ENCODE measurements around the gene SORT1.

DNA sequence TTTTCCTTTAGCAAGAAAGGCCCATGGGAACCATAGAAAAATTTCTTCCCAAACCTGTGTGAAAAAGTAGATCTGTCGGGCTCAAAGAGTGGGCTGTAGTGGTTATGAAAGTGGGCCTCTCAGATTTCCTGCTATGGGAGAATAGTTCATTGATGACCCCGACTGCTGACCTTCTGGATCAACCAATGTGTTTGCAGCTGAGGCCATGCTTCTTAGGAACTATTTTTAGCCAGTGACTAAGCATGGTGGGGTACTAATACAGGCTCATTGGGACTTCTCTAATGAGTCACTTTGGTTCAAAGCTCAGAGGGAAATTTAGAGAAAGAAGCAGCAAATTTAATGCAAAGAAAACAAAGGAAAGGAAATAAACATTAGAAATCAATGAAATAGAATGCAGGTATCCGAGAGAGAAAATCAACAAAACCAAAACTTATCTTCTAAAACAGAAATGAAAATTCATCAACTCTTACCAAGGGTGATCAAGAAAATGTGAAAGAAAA is 41.1 kb upstream of the SORT1 start:
- TF ChIP-seq ESRRG (CRISPR knock-in tag; IDR thresholded peaks at IDR 0.05) (no peak), TOX (CRISPR knock-in tag; IDR thresholded peaks at IDR 0.05; ENCODE audit: borderline replicate concordance) (no peak), ARNTL (CRISPR knock-in tag; IDR thresholded peaks at IDR 0.05; ENCODE audit: borderline replicate concordance, low read depth) (no peak)
- TF ChIP-seq, protein P1, sequence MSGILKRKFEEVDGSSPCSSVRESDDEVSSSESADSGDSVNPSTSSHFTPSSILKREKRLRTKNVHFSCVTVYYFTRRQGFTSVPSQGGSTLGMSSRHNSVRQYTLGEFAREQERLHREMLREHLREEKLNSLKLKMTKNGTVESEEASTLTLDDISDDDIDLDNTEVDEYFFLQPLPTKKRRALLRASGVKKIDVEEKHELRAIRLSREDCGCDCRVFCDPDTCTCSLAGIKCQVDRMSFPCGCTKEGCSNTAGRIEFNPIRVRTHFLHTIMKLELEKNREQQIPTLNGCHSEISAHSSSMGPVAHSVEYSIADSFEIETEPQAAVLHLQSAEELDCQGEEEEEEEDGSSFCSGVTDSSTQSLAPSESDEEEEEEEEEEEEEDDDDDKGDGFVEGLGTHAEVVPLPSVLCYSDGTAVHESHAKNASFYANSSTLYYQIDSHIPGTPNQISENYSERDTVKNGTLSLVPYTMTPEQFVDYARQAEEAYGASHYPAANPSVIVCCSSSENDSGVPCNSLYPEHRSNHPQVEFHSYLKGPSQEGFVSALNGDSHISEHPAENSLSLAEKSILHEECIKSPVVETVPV (CRISPR knock-in tag; IDR thresholded peaks at IDR 0.05): no peak
- TF ChIP-seq, protein P2, sequence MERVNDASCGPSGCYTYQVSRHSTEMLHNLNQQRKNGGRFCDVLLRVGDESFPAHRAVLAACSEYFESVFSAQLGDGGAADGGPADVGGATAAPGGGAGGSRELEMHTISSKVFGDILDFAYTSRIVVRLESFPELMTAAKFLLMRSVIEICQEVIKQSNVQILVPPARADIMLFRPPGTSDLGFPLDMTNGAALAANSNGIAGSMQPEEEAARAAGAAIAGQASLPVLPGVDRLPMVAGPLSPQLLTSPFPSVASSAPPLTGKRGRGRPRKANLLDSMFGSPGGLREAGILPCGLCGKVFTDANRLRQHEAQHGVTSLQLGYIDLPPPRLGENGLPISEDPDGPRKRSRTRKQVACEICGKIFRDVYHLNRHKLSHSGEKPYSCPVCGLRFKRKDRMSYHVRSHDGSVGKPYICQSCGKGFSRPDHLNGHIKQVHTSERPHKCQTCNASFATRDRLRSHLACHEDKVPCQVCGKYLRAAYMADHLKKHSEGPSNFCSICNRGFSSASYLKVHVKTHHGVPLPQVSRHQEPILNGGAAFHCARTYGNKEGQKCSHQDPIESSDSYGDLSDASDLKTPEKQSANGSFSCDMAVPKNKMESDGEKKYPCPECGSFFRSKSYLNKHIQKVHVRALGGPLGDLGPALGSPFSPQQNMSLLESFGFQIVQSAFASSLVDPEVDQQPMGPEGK (CRISPR knock-in tag; IDR thresholded peaks at IDR 0.05; ENCODE audit: borderline replicate concordance): no peak

Measured in SK-N-SH treated with all-trans-retinoic acid at 6 μM for 48 hours (cell line).